ENCODE data around the gene HMGN1.
A peak's percentile ranks its signal among the peaks of the same experiment; 100 is the strongest.

HMGN1 gene

DNA sequence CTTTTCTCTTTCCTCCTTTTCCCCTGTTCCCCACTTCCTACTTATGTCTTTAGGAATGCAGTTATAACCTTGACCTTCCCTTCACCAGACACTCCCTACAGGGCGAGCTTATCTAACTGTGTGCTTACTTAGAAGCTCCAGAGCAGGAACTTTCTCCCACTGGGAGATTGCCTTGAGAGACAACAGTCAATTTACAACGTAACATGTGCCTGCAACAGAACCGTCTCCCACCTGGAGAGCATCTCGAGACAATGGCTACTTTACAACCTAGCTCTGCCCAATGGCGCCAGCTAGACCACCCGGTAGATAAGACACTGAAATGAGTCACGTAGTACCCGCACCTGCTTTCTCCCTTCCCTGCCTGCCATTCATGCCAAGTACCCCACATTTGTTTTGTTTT, 16.7 kb downstream of the HMGN1 start:
- no peak for DNase-seq (ENCODE audit: low read depth in 2 of 2)

DNA sequence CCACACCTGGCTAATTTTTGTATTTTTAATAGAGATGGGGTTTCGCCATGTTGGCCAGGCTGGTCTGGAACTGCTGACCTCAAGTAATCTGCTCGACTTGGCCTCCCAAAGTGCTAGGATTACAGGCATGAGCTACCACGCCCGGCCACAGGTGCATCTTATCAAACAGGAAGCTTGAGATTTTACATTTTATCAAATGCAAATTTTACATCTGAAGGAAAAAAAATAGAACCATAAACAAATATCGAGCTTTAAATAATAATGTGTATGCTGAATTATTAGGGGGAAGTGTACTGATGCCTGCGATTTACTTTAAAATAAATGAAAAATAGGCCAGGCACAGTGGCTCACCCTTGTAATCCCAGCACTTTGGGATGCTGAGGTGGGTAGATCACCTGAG, 18.9 kb downstream of the HMGN1 start:
- no peak for DNase-seq (ENCODE audit: low read depth in 2 of 2)

DNA sequence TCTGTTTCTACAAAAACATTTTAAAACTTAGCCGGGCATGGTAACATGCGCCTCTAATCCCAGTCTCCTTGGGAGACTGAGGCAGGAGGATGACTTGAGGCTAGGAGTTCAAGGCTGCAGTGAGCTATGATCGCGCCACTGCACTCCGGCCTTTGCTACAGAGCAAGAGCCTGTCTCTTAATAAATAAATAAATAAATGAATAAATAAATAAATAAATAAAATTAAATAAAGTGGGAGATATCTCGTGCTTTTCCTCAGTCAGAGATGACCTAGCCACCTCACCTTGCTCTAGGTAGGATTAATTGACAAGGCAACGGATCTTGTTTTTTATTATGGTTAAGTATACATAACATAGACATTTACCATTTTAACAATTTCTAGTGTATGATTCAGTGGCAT, 21.2 kb downstream of the HMGN1 start:
- DNase-seq (ENCODE audit: low read depth in 2 of 2): no peak

DNA sequence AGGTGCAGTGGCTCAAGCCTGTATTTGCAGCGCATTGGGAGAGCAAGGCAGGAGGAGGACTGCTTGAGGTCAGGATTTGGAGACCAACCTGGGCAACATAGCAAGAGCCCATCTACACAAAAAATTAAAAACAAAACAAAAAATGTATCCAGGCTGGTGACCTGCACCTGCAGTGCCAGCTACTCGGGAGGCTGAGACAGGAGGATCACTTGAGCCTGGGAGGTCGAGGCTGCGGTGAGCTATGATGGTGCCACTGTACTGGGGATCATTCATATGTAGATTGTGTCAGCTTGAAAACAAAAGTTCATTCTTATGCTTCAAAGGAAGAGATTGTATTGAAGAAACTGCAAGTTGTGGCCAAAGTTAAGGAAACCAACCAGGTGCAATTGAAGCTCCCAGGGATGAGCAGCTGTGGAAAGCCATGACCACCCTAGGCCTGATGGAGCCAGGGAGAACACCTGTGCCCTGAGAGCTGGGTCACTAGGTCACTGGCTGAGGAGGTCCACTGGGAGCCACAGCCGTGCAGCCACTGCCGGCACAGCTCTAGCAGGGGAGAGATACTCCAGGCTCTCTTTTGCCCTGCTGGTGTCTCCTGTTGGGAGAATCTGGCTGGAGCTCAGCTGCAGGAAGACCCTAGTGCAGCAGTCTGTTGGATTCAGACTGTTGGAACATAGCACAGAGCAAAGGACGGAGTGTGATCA, 22.1 kb downstream of the HMGN1 start:
- no peak for DNase-seq (ENCODE audit: low read depth in 2 of 2)

DNA sequence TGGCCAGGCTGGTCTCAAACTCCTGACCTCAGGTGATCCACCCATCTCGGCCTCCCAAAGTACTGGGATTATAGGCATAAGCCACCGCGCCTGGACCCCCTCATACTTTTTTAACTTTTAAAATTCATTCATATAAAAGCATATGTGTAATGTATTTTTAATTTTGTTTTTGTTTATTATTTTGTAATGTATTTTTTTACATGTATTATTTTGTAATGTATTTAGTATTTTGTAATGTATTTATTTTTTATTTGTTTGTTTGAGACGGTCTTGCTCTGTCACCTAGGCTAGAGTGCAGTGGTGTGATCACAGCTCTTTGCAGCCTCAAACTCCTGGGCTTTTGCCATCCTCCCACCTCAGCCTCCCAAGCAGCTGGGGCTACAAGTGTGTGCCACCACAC, 23.4 kb downstream of the HMGN1 start:
- no peak for DNase-seq (ENCODE audit: low read depth in 2 of 2)

DNA sequence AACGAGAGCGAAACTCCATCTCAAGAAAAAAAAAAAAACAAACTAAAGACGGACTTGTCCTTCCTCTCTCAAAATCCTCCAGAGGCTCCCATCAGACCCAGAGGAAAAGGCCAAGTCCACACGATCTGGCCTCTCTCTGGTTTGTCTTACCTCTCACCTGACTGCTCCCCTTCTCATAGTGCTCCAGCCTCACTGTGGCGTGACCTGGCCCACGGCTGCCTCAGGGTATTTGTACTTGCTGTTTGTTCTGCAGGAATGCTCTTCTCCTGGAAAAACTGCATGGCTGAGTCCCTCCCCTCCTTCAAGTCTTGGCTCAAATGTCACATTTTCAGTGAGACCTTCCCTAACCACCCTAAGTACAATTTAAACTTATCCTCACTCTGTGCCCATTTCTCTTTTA, 27.5 kb downstream of the HMGN1 start:
- no peak for DNase-seq (ENCODE audit: low read depth in 2 of 2)

DNA sequence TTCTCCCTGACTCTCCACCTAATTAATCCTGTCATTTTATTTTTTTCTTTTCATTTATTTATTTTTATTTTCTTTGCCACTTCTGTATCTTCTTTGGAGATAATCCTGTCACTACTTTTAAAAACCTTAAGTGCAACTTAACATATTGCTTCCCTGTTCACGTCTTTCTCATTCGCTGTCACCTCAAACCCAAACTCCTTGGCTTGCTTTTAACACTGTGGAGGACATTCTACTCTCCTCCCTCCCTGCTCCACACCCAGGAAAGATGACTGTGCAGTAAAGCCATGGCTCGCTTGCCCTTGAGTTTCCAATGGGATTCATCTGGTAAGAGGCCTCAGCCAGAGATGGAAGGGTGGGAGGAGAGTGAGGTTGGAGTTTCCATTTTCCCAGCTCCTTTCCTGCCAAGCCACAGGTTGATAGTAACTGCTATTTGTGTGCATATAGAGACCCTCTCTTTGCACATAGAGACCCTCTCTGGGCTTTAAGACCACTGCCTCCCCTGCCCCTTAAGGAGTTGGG, 29.0 kb downstream of the HMGN1 start:
- no peak for DNase-seq (ENCODE audit: low read depth in 2 of 2)

DNA sequence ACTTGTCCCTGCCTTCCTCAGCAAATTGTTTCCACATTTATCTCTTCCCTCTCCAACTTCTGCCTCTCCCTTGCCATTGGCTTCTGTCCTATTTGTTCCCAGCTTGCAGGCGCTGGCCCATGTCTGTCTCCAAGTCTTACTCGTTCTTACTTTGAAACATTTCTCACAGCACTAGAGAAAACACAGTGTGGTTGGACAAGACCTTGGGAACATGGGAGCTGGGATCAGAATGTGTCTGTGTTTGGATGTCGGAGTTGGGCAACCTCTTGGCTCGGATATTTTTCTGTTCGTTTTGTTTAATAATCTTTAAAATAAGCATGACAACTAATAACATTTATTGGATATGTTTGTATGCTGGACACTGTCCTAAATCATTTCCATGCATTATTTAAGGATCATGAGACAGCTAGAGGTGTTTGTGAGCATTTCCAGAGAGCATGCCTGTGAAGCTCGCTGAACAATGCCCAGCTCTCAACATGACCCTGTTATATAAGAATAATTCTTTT, 29.6 kb downstream of the HMGN1 start:
- DNase-seq (ENCODE audit: low read depth in 2 of 2): no peak

DNA sequence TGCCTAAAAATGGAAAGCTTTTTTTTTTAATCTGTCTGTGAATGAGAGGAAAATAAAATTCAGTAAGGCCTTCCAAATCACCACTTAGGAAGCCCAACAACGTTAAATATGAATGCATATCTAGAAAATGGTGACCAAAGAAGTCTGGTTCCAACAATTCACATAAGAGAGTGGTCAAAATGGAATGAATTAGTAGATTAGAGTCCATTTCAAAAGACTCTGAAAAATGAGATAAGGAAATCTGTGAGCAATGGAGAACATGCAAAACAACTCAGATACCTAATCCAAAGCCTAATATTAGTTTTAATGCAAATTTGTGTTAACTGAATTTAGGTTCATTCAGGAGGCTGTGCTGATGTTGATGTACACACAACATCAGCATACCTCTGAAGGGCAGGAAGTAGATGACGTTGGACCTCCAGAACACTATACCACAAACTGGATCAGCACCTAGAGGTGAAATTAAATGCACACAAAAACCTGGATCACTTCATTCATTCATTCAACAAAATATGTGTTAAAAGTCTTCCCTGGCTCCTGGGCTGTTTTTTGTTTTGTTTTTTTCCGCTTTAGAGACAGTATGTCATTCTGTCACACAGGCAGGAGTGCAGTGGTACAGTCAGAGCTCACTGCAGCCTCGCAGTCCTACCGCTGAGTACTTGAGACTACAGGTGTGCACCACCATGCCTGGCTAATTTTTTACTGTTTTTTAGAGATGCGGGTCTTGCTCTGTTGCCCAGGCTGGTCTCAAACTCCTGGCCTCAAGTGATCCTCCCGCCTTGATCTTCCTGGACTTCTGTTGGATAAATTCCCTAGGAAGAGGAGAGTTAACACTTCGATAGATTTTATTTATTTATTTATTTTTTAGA, 30.6 kb downstream of the HMGN1 start:
- no peak for DNase-seq (ENCODE audit: low read depth in 2 of 2)

DNA sequence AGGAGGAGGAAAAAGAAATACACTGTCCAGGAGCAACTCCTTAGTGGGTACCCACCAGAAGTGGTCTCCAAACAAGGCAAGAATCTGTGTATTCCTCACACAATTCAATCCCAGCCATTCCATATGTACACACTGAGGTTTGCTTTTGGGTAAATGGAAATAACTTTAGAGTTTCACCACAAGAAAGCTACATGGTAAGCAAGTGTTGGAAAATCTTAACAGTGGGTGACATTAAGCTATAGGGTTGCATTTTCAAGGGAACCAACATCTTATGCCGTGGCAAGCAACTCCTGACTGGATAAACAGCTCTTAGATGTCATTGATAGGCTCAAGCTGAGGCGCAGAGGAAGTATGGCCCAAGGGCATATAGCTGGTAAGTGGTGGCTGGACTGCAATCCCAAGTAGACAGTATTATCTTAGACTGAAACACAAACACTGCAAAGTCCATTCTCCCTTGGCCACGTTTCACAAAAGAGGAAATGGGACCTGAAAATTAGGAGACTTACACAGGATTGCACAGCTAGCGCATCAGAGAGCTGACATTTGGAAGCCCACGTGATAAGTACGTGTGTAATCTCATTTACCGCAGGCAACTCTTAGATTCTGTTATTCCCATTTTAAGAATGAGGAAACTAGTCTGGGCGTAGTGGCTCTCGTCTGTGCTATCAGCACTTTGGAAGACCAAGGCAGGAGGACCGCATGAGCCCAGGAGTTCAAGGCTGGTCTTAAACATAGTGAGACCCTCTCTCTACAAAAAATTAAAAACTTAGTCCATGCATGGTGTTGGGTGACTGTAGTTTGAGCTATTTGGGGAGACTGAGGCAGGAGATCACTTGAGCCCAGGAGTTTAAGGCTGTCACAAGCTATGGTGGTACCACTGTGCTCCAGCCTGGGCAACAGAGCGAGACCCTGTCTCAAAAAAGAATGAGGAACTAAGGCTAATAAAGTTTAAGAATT, 31.5 kb downstream of the HMGN1 start:
- no peak for DNase-seq (ENCODE audit: low read depth in 2 of 2)

DNA sequence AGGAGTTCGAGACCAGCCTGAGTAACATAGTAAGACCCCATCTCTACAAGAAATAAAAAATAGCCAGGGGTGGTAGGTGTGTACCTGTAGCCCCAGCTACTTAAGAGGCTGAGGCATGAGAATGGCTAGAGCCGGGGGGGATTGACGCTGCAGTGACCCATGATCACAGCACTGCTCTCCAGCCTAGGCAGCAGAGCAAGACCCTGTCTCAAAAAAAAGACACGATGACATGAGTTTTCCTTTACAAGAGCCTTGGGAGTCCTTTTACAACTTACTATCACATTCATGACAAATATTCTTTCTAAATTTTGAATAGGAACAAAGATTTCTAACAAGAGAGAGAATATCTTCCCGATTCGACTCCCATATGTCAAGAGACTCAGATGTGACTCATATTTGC, 32.2 kb downstream of the HMGN1 start:
- no peak for DNase-seq (ENCODE audit: low read depth in 2 of 2)

DNA sequence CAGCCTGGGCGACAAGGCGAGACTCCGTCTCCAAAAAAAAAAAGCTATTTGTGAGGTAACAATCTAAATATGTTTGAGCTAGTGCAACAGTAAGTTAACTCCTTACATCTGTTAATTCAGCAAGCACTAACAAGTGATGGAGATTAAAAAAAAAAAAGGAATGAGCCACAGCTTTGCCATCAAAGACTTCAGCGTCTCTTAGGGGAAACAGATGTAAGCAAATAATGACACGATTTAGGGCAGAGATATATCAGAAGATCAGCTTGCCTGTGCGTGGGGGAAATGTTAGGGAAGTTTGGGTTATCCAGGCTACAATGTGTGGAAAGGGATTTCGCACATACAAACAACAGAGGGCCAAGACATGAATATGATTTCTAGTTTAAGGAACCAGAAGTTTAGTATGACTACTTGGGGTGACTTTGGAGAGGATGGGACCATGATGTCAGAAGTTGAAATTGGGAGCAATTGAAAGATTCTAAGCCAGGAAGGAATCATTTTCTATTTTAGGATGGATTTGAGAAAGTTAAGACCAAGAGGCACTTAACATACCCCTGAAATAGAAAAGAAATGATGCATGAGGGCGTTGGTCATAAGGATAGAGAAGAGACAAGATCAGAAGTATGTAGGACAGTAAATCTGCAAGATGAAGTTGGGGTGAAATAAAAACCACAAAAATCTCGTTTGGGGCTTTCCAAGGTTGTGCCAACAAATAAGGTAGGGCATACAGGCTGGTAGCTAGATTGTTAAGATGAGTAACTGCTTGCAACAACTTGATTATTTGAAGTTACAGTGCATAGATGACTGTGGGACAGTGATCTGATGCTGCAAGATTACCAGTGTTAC, 33.1 kb downstream of the HMGN1 start:
- DNase-seq (ENCODE audit: low read depth in 2 of 2): no peak

DNA sequence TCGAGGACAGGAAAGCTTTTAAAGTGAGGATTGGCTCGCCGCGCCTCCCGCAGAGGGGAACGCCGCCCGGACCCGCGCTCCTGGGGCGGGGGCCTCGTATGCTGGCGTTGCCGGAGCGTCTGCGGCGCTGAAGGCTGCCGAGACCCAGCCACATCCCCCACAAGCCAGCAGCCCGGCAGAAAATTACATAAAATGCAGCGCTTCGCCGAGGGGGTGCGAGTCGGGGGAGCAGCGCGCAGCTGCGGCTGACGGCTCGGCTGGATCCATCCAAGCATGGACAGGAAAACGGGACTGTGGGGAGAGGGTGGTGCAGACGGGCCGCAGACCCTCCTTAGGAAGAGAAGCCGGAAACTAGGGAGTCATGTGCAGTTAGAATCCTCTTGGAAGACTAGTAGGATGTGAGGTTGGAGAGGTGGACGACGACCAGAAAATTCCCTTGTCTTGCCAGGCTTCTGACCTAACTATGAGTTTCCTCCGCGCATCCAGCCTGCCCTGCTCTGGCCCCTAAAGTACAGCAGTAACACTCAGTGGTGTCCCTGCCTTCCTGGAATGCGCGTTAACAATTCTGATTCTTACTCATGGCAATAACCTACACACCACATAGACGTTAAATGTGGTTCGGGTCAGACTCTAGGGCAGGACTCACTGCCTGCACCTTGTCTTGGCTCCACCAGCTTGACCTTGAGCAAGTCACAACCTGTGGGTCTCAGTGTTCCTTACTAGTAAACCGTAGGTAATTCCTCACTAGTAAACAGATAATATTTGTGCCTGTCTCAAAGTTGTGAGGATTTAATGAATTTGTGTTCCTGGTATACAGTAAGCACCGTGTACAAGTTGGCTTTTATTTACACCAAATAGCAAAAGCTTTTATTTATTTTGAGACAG, 34.5 kb downstream of the HMGN1 start:
- DNase-seq (ENCODE audit: low read depth in 2 of 2): peak in 1 of 2 donors; percentile 9

DNA sequence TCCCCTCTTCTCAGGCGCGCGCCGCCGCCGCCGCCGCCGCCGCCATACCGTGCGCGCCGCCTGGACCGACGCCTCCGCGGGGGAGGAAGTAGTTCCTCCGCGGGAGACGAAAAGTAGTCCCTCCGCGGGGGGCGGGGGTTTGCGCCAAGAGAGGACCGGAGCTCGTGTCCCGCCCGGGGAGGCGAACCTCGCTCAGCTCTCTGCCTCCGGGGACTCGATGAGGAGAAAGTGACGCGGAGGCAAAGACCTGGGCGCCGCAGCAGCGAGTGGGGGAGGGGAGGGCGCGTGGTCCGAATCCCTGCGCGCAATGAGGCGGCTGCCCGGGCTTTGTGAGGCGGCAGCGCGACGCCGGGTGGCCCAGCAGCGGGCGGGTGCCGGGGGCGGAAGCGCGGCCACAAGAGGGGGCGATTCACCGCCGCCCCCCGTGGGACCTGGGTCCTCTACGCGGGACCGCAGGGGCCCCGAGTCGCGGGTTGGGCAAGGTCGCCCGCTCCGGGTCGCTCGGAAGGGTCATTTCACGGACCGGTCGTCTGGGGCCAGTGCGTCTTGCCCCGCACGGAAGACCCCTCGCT, 35.2 kb downstream of the HMGN1 start, which contains the start of gene BRWD1:
Gene BRWD1, minus strand, starts transcription at position 62 of the 572 bp plus-strand sequence. CDS start 141 bp downstream, outside the sequence.
- DNase-seq (ENCODE audit: low read depth in 2 of 2): peak; percentile 44 to 65

DNA sequence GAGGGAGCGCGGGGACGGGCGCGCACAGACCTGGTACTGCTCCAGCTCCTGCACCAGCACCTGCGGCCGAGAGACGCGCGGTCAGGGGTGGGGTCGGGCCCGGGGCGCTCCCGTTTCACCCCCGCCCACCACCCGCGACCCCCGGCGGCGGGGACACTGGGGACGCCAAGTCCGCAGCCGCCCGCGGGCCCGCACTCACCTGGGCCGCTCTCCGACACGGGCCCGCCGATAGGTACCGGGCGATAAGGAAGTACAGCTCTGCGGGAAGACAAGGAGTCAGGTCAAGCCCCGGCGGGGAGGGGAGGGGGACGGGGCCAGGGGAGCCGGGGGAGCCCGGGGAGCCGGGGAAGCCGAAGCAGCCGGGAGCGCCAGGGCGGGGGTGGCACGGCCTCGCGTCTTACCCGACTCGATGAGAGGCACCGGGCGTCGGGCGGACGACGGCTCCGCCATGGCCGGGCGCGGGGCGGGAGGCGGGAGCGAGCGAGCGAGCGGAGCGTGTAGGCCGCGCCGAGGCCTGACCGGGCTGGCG, 35.8 kb downstream of the HMGN1 start:
- DNase-seq (ENCODE audit: low read depth in 2 of 2): no peak

DNA sequence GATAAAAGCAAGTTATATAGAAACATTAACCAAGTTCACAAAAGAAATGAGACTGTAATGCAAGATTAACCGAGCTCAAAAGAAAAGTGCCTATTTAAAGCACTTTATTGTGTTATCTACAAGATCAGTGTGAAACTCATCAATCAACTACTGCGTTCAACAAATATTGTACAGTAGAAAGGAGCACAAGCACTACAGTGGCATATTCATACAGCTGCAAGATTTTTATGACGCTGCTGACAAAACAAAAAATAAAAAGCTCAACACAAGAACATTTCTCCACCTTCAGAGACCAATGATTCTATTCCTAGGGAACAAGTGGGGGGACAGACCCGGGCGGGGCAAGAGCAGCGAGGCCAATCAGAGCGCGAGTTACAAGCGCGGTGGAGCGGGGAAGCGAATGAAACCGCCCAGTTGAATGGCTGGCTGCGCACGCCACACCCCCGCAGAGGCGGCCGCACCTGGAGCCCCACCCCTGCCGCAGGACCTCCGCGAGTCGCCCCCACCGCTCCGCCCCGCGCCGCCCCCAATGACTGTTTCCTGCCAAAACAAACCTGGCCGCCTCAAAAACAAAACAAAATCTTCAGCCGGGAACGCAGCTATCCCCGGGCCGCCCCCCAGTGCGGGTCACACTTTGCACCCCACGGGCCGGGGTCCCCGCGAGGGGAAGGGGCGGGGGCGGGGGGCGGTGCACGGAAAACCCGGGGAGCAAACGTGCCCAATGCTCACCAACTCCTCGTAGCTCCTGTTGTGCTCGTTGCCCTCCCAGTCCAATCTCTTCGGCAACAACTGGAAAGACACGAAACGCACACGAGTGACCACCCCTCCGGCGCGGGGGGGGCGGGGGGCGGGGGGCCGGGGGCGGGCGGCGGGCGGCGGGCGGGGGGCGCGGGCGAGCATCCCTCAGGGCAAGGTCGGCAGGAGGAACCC, 36.5 kb downstream of the HMGN1 start:
- DNase-seq (ENCODE audit: low read depth in 2 of 2): peak; percentile 93 to 94

DNA sequence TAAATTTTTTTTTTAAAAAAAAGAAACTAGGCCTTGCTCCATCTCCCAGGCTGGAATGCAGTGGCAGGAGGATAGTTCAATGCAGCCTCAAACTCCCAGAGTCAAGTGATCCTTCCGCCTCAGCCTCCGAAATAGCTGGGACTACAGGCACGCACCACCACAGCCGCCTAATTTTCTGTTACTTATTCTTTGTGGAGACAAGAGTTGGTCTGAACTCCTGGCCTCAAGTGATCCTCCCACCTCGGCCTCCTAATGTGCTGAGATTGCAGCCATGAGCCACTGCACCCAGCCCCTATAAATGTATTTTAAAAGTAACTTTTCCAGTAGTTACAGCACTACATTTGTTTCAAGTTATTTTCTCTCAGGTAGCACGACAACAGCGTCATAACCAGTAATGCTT, 37.7 kb downstream of the HMGN1 start:
- no peak for DNase-seq (ENCODE audit: low read depth in 2 of 2)

DNA sequence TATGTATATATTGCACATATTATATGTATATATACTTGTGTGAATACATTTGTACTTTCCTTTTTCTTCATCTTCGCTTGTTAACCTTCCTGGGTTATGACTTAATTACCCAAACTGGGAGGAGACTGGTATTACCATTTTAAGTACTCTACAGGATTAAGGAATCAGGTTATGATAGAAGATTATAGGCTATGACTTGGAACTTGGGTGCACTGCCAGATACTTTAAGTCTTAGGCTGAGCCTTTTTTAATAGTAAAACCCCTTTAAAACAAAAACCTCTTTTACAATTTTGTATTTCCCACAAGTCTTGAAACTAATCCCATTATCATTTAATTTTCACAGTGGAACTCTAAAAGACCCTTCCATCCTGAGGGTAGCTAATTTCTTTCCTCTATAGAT, 41.4 kb downstream of the HMGN1 start:
- no peak for DNase-seq (ENCODE audit: low read depth in 2 of 2)
